Measurements from ENCODE around the gene TMEM121.
"Not testable (repeated sequence)": the region's sequence is repeated elsewhere in the genome, so short reads cannot be mapped to it uniquely, and the experiment has no call there.

The TMEM121 gene

GRCh38 chr14:105528586-105529318 lies 2.4 kb downstream of the TMEM121 start:
- no peak for DNase-seq

GRCh38 chr14:105529319-105529568 lies 2.9 kb downstream of the TMEM121 start:
- DNase-seq: no peak

GRCh38 chr14:105529569-105530284 lies 3.3 kb downstream of the TMEM121 start:
- no peak for DNase-seq

GRCh38 chr14:105530285-105531087 lies 4.1 kb downstream of the TMEM121 start:
- no peak for DNase-seq

- DNase-seq: no peak
Measured at GRCh38 chr14:105531088-105531893, 4.9 kb downstream of the TMEM121 start.

- DNase-seq: no peak
Measured at GRCh38 chr14:105531894-105532623, 5.7 kb downstream of the TMEM121 start.

GRCh38 chr14:105532735-105533141 lies 6.4 kb downstream of the TMEM121 start:
- DNase-seq: no peak

- no peak for DNase-seq
Measured at GRCh38 chr14:105533391-105533790, 7.0 kb downstream of the TMEM121 start.

GRCh38 chr14:105533811-105534498 lies 7.6 kb downstream of the TMEM121 start:
- DNase-seq: no peak

- DNase-seq: no peak
Measured at GRCh38 chr14:105534586-105534985, 8.2 kb downstream of the TMEM121 start.

GRCh38 chr14:105536051-105536450 lies 9.7 kb downstream of the TMEM121 start:
- DNase-seq: no peak

- no peak for DNase-seq
Measured at GRCh38 chr14:105536691-105537579, 10.6 kb downstream of the TMEM121 start.

- DNase-seq: no peak
Measured at GRCh38 chr14:105537580-105538474, 11.4 kb downstream of the TMEM121 start.

- DNase-seq: no peak
Measured at GRCh38 chr14:105538481-105539049, 12.2 kb downstream of the TMEM121 start.

GRCh38 chr14:105540811-105541210 lies 14.4 kb downstream of the TMEM121 start:
- no peak for DNase-seq

- no peak for DNase-seq
Measured at GRCh38 chr14:105541218-105541875, 15.0 kb downstream of the TMEM121 start.

- not testable (repeated sequence) for DNase-seq
Measured at GRCh38 chr14:105545676-105546075, 19.3 kb downstream of the TMEM121 start.

- DNase-seq: not testable (repeated sequence)
Measured at GRCh38 chr14:105546410-105546809, 20.0 kb downstream of the TMEM121 start.

- DNase-seq: not testable (repeated sequence)
Measured at GRCh38 chr14:105547072-105547471, 20.7 kb downstream of the TMEM121 start.

Data from SHP77 treated with DMSO at 0.1 percent for 48 hours (cell line).